Stimulated activated naive CD4-positive, alpha-beta T cell treated with Interleukin-2 at 50 U/mL for 16 hours (primary cell): ENCODE measurements around the gene GRID1.
"Not testable (repeated sequence)": the region's sequence is repeated elsewhere in the genome, so short reads cannot be mapped to it uniquely, and the experiment has no call there.

Experiments used
- DNase-seq: peaks from one replicate; lab custom pipeline; 2025; lab: John Stamatoyannopoulos, UW

The GRID1 gene

DNA sequence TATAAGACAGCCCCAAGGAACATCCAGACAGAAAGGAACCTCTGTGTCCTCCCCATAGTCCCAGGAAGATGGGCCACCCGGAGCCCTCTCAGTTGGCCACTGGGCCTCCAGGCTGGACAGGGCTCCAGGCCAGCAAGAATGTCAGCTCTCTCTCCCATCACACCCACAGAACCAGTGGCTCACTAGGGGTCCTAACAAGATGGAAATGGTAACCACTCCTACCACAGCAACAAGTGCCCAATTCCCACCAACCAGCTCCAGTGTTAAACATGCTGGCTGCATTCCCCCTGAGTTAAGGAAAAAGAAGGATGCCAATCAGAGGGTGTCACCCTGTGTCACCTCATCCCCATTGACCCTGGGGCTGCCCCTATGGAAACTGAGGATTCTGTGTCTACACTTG, 333.0 kb downstream of the GRID1 start:
- no peak for DNase-seq

DNA sequence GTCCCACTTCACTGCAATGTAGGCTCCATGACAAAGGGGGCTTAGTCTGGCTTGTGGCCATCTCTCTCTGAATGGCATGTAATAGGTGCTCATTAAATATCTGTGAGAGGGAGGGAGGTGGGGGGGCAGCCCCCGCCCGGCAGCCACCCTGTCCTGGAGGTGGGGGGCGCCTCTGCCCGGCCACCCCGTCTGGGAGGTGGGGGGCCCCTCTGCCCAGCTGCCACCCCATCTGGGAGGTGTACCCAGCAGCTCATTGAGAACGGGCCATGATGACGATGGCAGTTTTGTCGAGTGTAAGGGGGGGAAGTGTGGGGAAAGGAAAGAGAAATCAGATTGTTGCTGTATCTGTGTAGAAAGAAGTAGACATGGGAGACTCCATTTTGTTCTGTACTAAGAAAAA, 334.5 kb downstream of the GRID1 start:
- DNase-seq: not testable (repeated sequence)

DNA sequence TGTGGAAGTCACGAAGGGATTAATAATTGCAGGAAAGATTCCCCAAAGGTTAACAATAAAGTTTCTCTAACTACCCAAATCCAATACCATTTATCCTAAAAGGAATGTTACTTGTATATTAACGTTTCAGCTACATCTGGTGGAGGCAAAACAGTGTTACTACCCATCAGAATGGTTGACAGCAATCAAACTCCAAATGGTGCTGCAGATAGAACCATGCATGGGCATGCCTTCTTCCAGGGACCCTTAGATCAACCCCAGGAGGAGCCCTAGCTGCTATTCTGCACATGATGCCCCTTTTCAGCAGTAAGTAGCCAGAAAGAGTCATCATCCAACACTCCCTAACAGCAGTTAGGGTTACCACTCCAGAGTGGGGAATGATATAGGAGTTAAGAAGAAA, 336.3 kb downstream of the GRID1 start:
- DNase-seq: no peak

DNA sequence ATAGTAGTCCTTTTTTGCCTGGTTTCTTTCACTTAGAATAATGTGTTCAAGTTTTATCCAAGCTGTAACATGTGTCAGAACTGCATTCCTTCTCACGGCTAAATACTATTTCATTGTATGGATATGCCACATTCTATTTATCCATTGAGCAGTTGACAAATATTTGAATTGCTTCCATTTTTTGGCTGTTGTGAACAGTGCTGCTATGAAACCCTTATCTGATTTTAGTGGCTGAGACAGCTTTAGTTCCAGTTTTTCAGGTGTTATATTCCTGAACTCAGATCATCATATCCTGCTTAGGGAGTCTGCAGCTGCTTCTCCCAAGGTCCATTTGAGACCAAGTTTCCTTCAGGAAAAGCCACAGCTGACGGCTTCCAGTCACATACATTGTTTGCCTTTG, 339.2 kb downstream of the GRID1 start:
- DNase-seq: no peak

DNA sequence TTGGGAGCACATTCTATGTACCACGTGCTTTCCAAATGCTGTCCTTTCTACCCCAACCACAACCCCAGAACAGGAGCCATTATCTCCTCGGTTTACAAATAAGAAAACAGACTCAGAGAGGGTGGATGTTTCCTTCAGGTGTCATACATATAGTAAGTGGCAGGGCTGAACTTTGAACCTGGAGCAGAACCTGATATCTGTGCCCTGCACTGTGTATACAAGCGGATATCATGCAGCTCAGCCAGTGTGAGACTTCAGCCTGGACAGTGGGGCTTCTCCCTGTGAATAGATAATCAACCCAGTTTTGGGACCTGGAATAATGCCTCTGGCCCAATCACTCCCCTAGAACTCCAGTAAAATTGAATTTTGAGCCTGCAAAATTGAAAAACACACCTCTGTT, 341.1 kb downstream of the GRID1 start:
- DNase-seq: no peak

DNA sequence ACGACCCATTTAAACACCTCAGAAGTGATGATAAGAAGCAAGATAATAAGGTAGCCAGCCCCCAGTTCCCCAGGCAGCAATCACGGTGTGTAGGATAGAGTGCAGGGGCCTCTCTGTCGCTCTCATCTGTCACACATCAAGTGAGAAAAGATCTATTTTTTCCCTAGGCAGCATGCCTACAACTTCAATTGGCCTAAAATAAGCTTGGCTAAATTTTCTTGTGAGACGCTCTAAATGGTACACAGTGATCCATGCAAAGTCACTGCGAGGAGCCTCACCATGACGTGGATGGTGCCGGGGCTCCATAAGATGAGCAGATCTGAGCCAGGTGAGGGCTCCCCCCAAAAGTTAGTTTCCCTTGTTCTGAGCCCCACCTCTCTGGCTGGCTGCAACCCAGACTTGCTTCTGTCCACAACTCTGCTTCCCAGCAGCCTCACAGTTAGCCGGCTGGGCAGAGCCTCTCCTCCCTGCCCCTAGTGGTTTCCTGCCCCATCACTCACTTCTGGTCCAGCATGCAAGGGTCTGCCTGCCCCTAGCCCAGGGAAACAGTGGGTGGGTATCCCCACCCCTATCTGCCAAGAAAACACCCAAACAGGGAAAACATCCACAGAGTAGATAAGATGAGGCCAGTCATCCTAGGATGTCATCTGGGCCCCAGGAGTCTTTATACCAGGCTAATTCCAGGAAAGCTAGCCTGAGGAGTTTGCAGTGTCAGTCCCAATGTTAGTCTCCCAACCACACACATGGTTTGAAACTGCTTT, 342.1 kb downstream of the GRID1 start:
- DNase-seq: no peak

DNA sequence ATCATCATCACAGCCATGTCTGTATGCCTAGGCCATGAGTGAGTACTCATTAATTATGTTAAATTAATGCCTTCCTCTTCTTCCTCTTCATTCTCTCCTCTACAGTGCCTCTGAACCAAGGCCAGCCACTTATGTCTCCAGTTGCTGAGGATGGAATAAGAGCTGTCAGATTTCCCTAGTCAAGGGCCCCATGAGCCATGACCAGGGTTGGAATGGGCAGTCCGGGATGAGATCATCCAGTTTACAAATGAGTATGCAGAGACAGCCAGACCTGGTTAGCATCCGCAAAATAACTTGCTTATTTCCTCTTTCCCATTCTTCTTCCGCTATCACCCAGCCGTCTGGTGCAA, 342.7 kb downstream of the GRID1 start:
- DNase-seq: no peak

DNA sequence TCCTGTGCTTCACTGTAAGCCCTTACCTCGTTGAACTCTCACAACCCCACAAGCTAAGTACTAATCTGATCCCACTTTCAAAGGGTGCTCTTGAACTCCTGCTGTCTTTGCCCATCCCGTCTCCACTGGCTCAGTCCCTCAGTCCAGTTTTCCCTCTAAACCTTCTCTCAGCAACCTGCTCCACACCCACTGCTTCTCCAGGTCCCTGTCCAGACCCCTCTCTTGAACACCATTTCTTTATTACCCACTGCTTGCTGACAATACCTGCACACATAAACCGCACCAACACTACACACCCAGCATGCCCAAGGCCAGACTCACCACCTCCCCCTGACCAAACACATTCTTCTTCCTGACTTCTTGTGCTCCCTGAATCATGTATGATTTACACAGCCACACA, 343.3 kb downstream of the GRID1 start:
- DNase-seq: no peak

DNA sequence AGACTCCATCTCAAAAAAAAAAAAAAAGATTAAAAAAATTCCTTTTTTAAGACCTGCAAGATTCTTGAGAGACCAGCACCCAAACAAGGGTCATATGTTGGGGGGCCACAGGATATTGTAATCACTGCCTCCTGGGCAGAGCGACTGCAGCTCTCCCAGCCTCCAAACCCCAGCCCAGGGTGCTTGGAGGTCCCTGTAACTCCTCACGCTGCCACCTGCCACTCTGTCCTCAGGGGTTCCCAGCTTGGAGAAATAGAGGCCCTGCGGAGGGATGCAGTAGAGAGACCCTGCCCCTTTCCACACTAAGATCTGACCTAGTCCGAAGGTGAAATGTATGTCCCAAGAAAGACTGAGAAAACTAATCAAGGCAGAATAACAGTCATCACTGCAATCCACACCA, 343.7 kb downstream of the GRID1 start:
- DNase-seq: no peak

DNA sequence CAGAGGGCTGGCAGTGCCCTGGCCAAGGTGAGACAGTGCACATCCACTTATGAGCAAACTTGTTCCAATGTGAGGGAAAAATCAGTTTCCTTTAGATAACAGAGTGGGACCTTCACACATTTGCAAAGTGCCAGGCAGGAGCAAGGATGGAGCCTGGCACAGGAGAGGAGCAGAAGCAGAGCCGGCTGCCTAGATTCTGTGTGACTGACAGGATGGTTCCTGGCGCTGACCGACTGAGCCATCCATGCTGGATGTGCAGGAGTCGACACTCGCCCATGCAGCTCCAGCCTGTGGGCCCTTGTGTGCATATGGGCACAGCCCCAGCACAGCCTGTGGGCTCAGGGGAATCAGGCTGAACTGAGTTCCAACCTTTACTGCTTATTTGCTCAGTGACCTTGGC, 346.5 kb downstream of the GRID1 start:
- DNase-seq: no peak

DNA sequence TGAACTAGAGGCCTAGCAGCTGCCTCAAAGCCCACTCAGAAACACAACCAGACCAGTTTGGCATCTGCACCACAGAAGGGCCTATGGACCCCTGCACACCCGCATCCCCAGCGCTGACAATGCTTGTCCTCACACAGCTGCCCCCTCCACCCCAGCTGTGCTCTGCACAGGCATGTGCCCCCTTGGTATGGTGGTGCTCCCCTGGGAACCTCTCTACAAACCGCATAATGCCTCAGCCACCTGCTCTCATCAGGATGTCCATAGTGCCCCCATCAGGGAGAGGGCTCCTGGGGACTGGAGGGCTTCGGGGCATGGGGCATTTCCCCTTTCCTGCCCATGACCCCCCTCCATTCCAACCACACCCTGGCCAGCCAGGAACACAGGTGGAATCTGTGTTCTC, 347.5 kb downstream of the GRID1 start:
- DNase-seq: no peak

DNA sequence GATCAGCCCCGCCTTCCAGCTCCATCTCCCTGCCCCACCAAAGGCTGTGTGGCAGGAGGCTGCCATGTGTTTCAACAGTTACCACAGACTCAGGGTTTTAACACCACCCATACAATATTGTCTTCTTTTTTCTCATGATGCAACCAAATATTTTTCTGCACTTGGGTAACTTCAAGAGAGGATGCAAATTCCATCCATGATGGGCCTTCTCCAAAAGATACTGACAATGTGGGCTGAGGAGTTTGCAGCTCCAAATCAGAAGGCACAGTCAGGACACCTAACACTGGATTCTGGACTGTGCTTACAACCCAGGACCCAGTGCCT, 347.9 kb downstream of the GRID1 start:
- no peak for DNase-seq

DNA sequence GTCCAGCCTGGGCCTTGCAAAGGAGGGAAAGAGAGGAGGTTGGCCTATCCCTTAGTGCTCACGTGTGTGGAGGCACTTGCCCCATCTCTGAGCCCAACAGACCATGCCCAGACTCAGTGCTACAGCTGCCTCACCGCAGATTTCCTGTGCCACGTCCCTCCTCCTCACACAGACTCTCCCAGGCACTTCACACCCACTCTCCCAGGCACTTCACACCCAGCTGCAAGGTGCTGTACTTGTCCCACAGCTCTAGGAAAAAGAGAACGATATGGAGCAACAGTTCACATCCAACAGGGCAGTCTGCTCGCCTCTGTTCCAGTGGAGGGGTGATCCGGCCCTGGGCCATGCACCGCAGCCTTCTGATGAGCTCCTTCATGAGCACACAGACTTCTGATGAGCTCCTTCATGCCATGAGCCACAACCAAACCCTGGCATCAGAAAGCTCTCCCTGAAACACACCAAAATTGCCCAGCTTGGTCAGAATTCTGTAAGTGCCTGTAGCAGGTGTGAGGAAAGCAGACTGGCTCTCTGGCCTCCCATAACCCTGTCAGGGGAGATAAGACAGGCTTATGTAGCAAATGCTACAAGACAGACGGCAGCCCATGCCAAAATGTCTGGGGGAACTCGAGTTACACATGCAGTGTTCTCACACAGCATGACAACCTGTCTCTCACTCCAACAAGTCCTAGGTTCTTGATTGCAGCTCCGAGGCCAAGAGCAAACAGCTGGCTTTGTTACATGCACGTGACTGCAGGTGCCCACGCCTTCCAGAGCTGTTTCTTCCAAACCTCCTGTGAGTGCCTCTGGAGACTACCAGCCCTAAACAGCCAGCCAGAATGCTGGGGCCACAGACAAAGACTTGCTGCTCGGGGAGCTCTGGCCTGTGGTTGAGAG, 348.5 kb downstream of the GRID1 start:
- no peak for DNase-seq

DNA sequence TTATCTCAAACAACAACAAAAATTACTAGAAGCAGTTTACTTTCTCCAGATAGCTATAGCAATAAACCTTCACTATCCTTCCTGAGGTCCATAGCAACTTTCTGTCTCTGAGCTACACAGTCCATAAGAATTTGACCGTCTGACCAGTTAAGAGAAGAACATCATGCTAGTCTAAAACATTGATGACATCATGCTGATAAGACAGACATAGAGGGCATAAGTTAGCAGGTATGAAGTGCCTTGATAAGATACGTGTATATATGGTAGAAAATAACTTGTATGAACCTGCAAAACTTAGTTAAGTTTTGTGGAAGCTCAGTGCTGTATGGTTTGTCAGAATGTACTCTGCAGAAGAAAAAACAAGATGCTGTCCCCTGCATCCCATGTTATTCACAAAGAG, 353.0 kb downstream of the GRID1 start:
- no peak for DNase-seq

DNA sequence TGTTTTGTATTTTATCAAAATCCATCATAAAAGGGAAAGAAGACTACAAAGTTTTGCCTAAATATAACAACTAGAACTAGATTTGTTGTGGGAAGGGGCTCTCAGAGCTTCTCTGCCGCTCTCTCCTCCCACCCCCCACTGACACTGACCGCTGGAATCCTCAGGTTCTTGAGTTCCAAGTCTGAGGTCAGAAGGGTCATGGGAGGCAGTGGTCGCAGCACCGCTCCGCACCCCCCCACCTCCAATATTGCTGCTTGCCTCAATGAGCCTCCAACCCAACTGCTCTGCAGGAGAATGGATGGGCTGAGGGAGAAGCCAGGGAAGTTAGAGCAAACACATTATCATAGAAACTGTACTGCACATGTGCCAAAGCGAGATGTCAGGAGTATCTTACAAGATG, 359.4 kb downstream of the GRID1 start:
- DNase-seq: no peak

DNA sequence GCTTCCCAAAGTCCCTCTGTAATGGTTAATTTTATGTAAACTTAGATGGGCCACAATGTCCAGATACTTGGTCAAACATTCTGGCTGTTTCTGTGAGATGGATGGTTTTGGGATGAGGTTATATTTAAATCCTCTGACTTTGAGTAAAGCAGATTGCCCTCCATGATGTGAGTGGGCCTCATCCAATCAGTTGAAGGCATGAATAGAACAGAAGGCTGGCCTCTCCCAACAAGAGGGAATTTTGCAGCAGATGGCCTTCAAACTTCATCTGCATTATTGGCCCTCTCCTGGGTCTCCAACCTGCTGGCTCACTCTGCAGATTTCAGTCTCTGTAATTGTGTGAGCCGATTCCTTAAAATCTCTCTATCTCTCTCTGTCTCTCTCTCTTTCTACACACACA, 362.3 kb downstream of the GRID1 start:
- no peak for DNase-seq

DNA sequence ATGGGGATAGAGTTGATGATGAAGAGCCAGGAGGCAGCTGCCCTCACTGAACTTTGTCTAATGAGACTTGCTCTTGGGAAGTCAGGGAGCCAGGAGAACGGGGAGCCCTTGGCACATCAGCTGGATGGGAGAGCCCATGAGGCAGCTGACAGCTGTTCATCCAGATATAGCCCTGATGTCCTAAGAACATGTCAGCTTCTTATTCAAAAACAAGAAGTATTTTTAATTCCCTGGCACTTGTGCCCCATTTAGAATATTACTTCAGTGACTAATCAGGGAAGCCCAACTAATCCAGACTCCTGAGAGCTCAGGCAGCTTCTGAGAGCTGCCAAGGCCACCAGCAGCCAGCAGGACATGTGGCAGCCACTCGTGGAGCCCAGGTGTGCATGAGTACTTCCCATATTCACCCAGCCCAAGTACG, 363.4 kb downstream of the GRID1 start:
- DNase-seq: no peak

DNA sequence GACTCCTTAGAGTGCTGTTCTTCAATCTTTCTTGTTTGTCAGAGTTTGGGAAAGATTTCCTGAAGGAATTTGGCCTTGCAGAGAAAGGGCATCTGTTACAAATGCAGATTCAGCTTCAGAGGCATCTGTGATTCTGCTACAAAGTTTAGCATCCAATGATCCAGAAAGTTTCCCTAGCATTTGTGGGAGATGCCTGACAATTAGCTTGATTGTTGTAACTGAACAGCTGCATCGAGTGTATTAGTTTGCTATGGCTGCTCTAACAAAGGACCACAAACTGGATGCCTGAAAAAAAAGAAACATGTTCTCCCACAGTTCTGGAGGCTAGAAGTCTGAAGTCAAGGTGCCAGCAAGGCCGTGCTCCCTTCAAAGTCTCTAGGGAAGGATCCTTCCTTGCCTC, 365.1 kb downstream of the GRID1 start:
- DNase-seq: no peak

DNA sequence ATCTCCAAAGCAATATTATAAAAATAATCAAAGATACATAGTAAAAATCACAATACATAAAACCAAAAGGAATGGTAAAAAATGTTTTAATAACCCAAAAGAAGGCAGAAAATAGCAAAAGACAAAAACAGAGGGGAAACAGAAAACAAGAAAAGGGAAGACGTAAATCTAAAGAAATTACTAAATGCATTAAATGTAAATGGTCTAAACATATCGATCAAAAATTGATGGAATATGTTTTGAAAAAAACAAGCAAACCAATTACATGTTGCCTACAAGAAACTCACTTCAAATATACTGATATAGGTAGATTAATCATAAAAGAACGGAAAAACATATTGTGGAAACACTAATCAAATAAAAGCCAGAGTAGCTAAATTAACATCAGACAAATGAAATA, 369.1 kb downstream of the GRID1 start:
- no peak for DNase-seq

DNA sequence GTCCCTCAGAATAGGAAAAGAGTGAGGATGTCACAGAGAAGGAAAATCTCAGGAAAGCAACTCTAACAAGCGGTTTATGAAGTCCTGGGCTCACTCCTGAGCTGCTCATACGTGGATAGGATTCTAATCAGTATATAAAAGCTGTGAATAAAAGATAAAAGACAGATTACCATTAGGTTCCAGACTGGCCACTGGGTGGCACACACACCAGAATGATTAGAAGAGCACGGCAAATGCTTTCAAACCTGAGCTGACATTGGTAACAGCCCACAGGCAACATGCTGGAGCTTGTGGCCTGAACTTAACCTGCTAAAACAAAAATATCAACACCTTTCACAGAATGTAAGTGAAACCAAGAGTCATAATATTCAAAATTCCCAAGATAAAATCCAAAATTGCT, 370.8 kb downstream of the GRID1 start:
- DNase-seq: no peak

DNA sequence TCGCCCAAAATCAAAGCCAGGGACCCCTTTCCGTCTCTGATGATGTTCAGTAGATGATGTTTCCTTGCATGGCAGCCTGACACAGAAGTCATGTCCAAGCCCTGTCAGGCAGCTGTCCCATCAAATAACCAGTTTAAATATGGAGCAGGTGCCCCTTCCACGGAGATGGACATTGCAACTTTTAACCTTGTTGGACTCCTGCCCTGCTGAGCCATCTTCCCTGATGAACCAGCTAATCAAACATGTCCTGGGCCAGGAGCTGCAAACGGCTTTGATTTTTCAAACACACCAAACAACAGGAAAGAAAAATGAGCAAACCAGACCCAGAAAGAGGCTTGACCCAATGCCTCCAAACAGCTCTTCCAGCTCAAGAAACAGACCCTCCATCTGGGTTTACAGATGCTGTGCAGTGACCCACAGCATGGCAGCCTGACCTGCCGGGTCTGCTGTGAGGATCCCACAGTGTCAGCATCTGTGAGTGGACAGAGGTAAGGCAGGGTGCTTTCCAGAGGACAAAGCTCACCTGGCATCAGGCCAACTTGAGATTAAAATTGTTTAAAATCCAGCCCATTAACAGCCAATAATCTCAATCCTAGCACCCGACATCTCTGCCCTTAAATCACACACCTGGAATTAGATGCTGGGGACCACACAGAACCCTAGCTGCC, 372.6 kb downstream of the GRID1 start:
- DNase-seq: no peak

DNA sequence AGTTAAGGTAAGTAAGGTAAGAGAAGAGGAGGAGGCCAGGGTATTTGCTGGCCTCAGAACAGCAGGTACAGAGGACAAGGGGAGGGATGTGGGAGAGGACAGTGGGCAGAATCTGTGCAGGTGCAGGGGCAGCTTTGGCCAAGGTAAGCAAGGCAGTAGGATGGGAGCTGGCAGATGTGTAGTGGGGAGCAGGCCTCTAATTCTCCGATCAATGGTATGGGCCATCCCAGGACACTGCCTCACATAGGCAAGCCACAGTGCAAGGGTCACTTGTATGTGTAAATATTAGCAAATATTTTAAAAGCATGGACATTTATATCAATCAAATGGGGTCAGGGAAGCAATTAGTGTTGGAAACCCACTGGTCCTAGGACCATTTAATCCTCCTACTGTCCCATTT, 373.5 kb downstream of the GRID1 start:
- no peak for DNase-seq

DNA sequence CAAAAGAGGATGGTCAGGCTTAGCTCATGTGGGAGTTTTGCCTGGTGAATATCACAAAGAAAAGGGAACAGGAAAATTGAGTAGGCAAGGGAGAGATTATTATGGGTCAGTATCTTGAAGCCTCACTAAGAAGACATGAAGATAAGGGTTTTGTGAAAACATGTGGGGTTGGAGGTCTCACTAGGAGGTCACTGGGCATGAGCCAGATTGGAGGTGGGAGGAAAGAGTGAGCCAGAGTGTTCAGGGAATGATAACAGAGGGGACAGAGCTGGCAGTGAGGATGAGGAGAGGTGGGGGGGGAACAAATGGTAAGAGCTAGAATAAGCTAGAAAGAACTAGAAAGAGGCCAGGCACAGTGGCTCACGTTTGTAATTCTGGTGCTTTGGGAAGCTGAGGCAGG, 374.3 kb downstream of the GRID1 start:
- DNase-seq: no peak
